HS-5 (cell line): ENCODE measurements around the gene ERMAP.
"Not testable (repeated sequence)": the region's sequence is repeated elsewhere in the genome, so short reads cannot be mapped to it uniquely, and the experiment has no call there.

ENCODE experiments used
- DNase-seq: peaks from one replicate; pipeline ENCODE4 v3.0.0-alpha.2; 2012; ENCODE audit warnings: low read depth

Gene ERMAP

GRCh38 chr1:42807056-42807668, 9.8 kb upstream of the ERMAP start:
- DNase-seq = no peak

- DNase-seq = not testable (repeated sequence)
These were observed 2.1 kb upstream of the ERMAP start for GRCh38 chr1:42814815-42815214.

- DNase-seq = no peak
These were observed 859 bp upstream of the ERMAP start for GRCh38 chr1:42815941-42816584.

- DNase-seq = no peak
These were observed 482 bp downstream of the ERMAP start for GRCh38 chr1:42817440-42817767.

GRCh38 chr1:42817976-42818375, 1.1 kb downstream of the ERMAP start:
- DNase-seq = no peak

- DNase-seq = no peak
These were observed 3.9 kb downstream of the ERMAP start for GRCh38 chr1:42820813-42821212.

GRCh38 chr1:42821690-42822089, 4.8 kb downstream of the ERMAP start:
- no peak for DNase-seq

- DNase-seq = no peak
These were observed 6.0 kb downstream of the ERMAP start for GRCh38 chr1:42822800-42823392.

- DNase-seq = no peak
These were observed 7.6 kb downstream of the ERMAP start for GRCh38 chr1:42824481-42825035.

- no peak for DNase-seq
These were observed 8.3 kb downstream of the ERMAP start for GRCh38 chr1:42825036-42825851.

GRCh38 chr1:42830631-42831030, 13.7 kb downstream of the ERMAP start:
- no peak for DNase-seq

GRCh38 chr1:42831273-42831672, 14.4 kb downstream of the ERMAP start:
- no peak for DNase-seq

- DNase-seq = no peak
These were observed 15.8 kb downstream of the ERMAP start for GRCh38 chr1:42832641-42833240.

GRCh38 chr1:42833981-42834380, 17.1 kb downstream of the ERMAP start:
- DNase-seq = no peak

- no peak for DNase-seq
These were observed 17.9 kb downstream of the ERMAP start for GRCh38 chr1:42834803-42835202.

- no peak for DNase-seq
These were observed 18.5 kb downstream of the ERMAP start for GRCh38 chr1:42835422-42835821.

GRCh38 chr1:42837709-42838108, 20.8 kb downstream of the ERMAP start:
- DNase-seq = no peak

GRCh38 chr1:42838482-42839190, 21.7 kb downstream of the ERMAP start:
- no peak for DNase-seq

- no peak for DNase-seq
These were observed 24.1 kb downstream of the ERMAP start for GRCh38 chr1:42841010-42841409.

- no peak for DNase-seq
These were observed 24.7 kb downstream of the ERMAP start for GRCh38 chr1:42841440-42842147.

GRCh38 chr1:42844592-42845140, 27.7 kb downstream of the ERMAP start:
- DNase-seq = no peak
